Loucy (cell line): ENCODE measurements around the gene TEAD4.

ENCODE experiments used
- CTCF ChIP-seq: fragments of 200-600 bp; sonication (generic); conservative IDR thresholded peaks from 2 replicates; pipeline ENCODE4 v1.5.1; 2014; ENCODE audit warnings: mild to moderate bottlenecking, antibody characterized with exemption, low read length
- EZH2phosphoT487 ChIP-seq: fragments of 200-600 bp; IDR thresholded peaks from 2 replicates; pipeline ENCODE4 v1.6.1; 2018; ENCODE audit warnings: antibody characterized with exemption, mild to moderate bottlenecking, moderate library complexity, borderline replicate concordance

- TF ChIP-seq CTCF (no peak), EZH2phosphoT487 (no peak)
Observed at GRCh38 chr12:2934371-2934770, 24.8 kb upstream of the TEAD4 start.
